B cell (primary cell): ENCODE measurements around the gene RBMS3. TPM values are rescaled to one million over a fixed set of nuclear protein-coding genes. Genes with fewer than 3 reads are reported as not detected.

Experiments used
- ATAC-seq: fragments of 200-7000 bp; cut with Tn5 transposase; one replicate; pipeline ENCODE4 v1.10.0; 2021; ENCODE audit warnings: low read depth, mild to moderate bottlenecking, moderate number of reproducible peaks, moderate library complexity
- CTCF ChIA-PET: fragments of 350-600 bp; sonication (Branson Sonifier 250); formaldehyde crosslinking; loops from one replicate; lab custom pipeline; 2021; ENCODE audit warnings: antibody characterized with exemption, inconsistent platforms; lab: Charles Lee
- POLR2A ChIA-PET: fragments of 350-600 bp; sonication (Branson Sonifier 250); formaldehyde crosslinking; loops from one replicate; lab custom pipeline; 2021; ENCODE audit warnings: antibody characterized with exemption; lab: Charles Lee
- DNase-seq: peaks from one replicate; pipeline ENCODE4 v3.0.0; 2013
- H2AFZ ChIP-seq: 2 replicates; pipeline ENCODE4 v1.6.1; 2012; ENCODE audit warnings: mild to moderate bottlenecking, low read depth, low read length; ENCODE audit not compliant: insufficient read depth, poor library complexity, severe bottlenecking
- H3K27ac ChIP-seq, 2 donors: 1 replicate in 1 of 2; 2 replicates in 1 of 2; pipeline ENCODE4 v1.5.1; 2012 to 2013; ENCODE audit warnings: low read length in 2 of 2, mild to moderate bottlenecking in 2 of 2, moderate library complexity in 1 of 2
- H3K27me3 ChIP-seq, 4 experiments: fragments of 200-600 bp in 1 of 4; sonication (generic) in 1 of 4; replicated peaks in 1 of 4; 1 replicate in 2 of 4; 2 replicates in 2 of 4; pipeline versions ENCODE4 v1.6.1 to v1.7.0; 2013 to 2016; ENCODE audit warnings: low read length in 3 of 4, mild to moderate bottlenecking in 2 of 4, mixed read lengths in 1 of 4, moderate library complexity in 1 of 4; ENCODE audit not compliant: insufficient read depth in 4 of 4, control insufficient read depth in 3 of 4; ENCODE audit errors: control extremely low read depth in 1 of 4
- H3K36me3 ChIP-seq, 2 experiments: replicated peaks in 1 of 2; 1 replicate in 1 of 2; 2 replicates in 1 of 2; pipeline versions ENCODE4 v1.6.1 to v1.7.1; 2013; ENCODE audit warnings: low read length in 1 of 2; ENCODE audit not compliant: insufficient read depth in 2 of 2, control insufficient read depth in 1 of 2; ENCODE audit errors: control extremely low read depth in 1 of 2, extremely low read depth in 1 of 2
- H3K4me1 ChIP-seq, 2 donors: fragments of 200-600 bp in 1 of 2; sonication (generic) in 1 of 2; 1 replicate in 1 of 2; 2 replicates in 1 of 2; pipeline versions ENCODE4 v1.5.1 to v1.6.1; 2013 to 2017; ENCODE audit warnings: low read length in 2 of 2; ENCODE audit not compliant: control insufficient read depth in 2 of 2, insufficient read depth in 2 of 2
- H3K4me2 ChIP-seq: replicated peaks from 2 replicates; pipeline ENCODE3; 2012; ENCODE audit warnings: mild to moderate bottlenecking, low read depth, low read length; ENCODE audit not compliant: poor library complexity, severe bottlenecking
- H3K4me3 ChIP-seq, 5 experiments: fragments of 200-600 bp in 1 of 5; sonication (generic) in 1 of 5; 1 replicate in 3 of 5; 2 replicates in 2 of 5; pipeline versions ENCODE4 v1.5.1 to v1.7.0; 2011 to 2016; ENCODE audit warnings: low read length in 4 of 5, mild to moderate bottlenecking in 4 of 5, low read depth in 2 of 5, control low read depth in 1 of 5, moderate library complexity in 1 of 5; ENCODE audit not compliant: insufficient read depth in 1 of 5; ENCODE audit errors: control extremely low read depth in 1 of 5, extremely low read depth in 1 of 5
- H3K79me2 ChIP-seq: fragments of 200-600 bp; sonication (generic); one replicate; pipeline ENCODE4 v1.6.0; 2016; ENCODE audit warnings: low read length; ENCODE audit not compliant: control insufficient read depth, insufficient read depth
- H3K9ac ChIP-seq: fragments of 200-600 bp; sonication (generic); 2 replicates; pipeline ENCODE4 v1.6.1; 2017; ENCODE audit warnings: mild to moderate bottlenecking, low read length, moderate library complexity
- H3K9me3 ChIP-seq, 3 donors: one replicate each; pipeline versions ENCODE4 v1.6.1 to v1.7.1; 2013; ENCODE audit warnings: low read length in 2 of 3; ENCODE audit not compliant: control insufficient read depth in 2 of 3, insufficient read depth in 1 of 3; ENCODE audit errors: control extremely low read depth in 1 of 3
- H4K20me1 ChIP-seq: 2 replicates; pipeline ENCODE4 v1.6.0; 2012; ENCODE audit warnings: mild to moderate bottlenecking, low read length; ENCODE audit not compliant: insufficient read depth, control insufficient read depth, poor library complexity, severe bottlenecking
- H3K27ac Mint-ChIP-seq: one replicate; pipeline ENCODE4 v1.8.0; 2021; ENCODE audit warnings: mixed read lengths
- H3K27me3 Mint-ChIP-seq: one replicate; pipeline ENCODE4 v1.8.0; 2021; ENCODE audit warnings: mixed read lengths
- H3K4me1 Mint-ChIP-seq: one replicate; pipeline ENCODE4 v1.8.0; 2021; ENCODE audit warnings: mixed read lengths
- H3K4me3 Mint-ChIP-seq: one replicate; pipeline ENCODE4 v1.8.0; 2021; ENCODE audit warnings: mixed read lengths
- H3K9me3 Mint-ChIP-seq: one replicate; pipeline ENCODE4 v1.8.0; 2022; ENCODE audit warnings: mixed read lengths; ENCODE audit not compliant: insufficient read depth
- CTCF ChIP-seq: fragments of 200-600 bp; IDR thresholded peaks from one replicate; pipeline ENCODE4 v1.8.0; 2022; ENCODE audit warnings: antibody characterized with exemption, mild to moderate bottlenecking
- EZH2 ChIP-seq: IDR thresholded peaks from 2 replicates; pipeline ENCODE4 v1.6.1; 2012; ENCODE audit warnings: borderline replicate concordance, low read depth, mild to moderate bottlenecking, moderate library complexity, low read length; ENCODE audit not compliant: insufficient read depth, poor library complexity, severe bottlenecking
- WGBS: methylation state at CpG from one replicate; pipeline ENCODE4 v1.1.5; 2013; ENCODE audit warnings: missing lambda C conversion rate; ENCODE audit not compliant: insufficient coverage; 5-methylcytosine and 5-hydroxymethylcytosine counted together
- intact Hi-C: fragments of 100-400 bp; cut with micrococcal nuclease; formaldehyde crosslinking; loops from one replicate; pipeline ENCODE4 v1.10.0; 2022
- polyA plus RNA-seq: library from polyadenylated mRNA; depleted of rRNA; stranded (reverse); fragments of >200 nt; gene quantifications from 2 replicates; pipeline ENCODE4 v1.2.3, GENCODE V29; 2012
- total RNA-seq, 2 donors: library from RNA; stranded (reverse); fragments of 120-200 nt in 1 of 2; gene quantifications; 1 replicate in 1 of 2; 2 replicates in 1 of 2; pipeline versions ENCODE4 v1.2.3 to v1.2.4, GENCODE V29; 2013 to 2022

The RBMS3 gene
- total and polyA plus RNA-seq, 2 donors (not counting 1 experiment from before 2014, with no cell fraction given) = not detected

DNA sequence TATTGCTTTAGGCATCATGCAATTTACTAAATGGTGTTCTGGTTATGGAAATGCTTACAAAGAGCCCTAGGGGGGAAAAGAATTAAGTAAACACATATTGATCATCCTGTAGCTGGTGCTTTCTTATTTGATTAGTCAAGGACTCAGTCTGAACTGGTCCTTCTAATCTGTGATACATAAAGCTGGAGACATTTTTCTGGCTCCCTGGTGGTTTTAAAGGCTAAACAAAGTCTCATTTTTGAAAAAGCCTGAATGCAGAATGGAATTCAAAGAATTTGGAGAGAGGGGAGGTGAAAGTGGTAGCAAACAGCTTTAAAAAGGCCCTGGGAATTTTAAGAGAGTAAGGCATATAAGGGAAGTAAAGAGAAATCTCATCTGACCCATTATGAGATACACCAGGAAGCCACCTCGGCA is 149.7 kb downstream of the RBMS3 start:
- DNase-seq (no peak), ATAC-seq (no peak)
- Histone ChIP-seq H3K36me3 (no peaks in the 10 kb centered on the region), H3K9me3 (peaks cover 0 to 2% (median 2%) of the 10 kb centered on the region in 3 donors), H3K4me1 (no peaks in the 10 kb centered on the region), H3K79me2 (no peaks in the 10 kb centered on the region), H3K9ac (no peak overlapping the region), H3K27ac (no peak overlapping the region), H4K20me1 (no peaks in the 10 kb centered on the region), H2AFZ (no peak overlapping the region), H3K4me2 (no peak overlapping the region), H3K4me3 (no peak overlapping the region), H3K27me3 (no peaks in the 10 kb centered on the region)
- no CpG with 5 or more reads among the region's 1 CpG for WGBS
- Mint-ChIP-seq H3K9me3 (peaks cover 3% of the 10 kb centered on the region), H3K4me3 (no peak overlapping the region), H3K27me3 (no peaks in the 10 kb centered on the region), H3K27ac (no peak overlapping the region), H3K4me1 (no peaks in the 10 kb centered on the region)
- intact Hi-C loops = no loop called here
- POLR2A ChIA-PET = no interaction called here
- CTCF ChIA-PET = no interaction called here
- TF ChIP-seq EZH2 (no peak), CTCF (no peak)

DNA sequence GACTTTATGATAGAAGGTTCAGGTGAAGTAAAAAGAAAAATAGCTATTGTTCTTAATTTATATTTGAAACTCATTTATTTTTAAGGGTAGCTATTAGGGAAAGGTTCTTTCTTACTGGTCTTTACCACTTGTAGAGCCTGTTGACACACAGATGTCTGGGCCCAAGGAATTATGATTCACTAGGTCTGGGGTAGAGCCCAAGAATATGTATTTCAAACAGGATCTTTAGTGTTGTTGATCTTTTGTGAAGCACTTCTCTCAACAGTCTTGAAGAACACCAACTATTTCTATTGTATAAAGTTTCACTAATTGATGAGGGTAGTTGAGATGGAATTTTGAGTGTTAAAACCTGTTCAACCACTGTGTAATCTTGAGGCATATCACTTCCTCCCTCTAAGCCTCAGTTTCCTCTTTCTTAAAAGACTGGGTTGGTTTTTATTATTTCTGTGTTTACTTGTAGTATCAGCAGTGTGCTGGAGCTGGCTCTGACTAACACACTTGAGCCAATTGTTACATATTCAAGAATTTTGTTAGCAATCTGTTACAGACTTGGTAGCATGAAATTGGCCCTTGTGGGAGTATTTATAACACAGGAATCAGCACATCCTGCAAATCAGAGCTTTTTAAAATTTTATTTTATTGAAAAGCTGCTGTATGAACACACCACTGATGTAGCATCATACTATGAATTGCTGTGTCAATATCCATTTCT is 155.9 kb downstream of the RBMS3 start:
- Histone ChIP-seq H3K27me3 (no peaks in the 10 kb centered on the region), H3K4me2 (no peak overlapping the region), H3K36me3 (no peaks in the 10 kb centered on the region), H3K9ac (no peak overlapping the region), H3K9me3 (peaks cover 0 to 2% (median 2%) of the 10 kb centered on the region in 3 donors), H3K27ac (no peak overlapping the region), H3K4me1 (no peaks in the 10 kb centered on the region), H3K79me2 (no peaks in the 10 kb centered on the region), H2AFZ (no peak overlapping the region), H4K20me1 (no peaks in the 10 kb centered on the region), H3K4me3 (no peak overlapping the region)
- TF ChIP-seq CTCF (no peak), EZH2 (no peak)
- intact Hi-C loops = no loop called here
- DNase-seq = no peak
- H3K27me3 Mint-ChIP-seq = no peaks in the 10 kb centered on the region
- peaks cover 4% of the 10 kb centered on the region for H3K4me1 Mint-ChIP-seq
- no peak for ATAC-seq
- POLR2A ChIA-PET = no interaction called here
- CTCF ChIA-PET = no interaction called here
- H3K9me3 Mint-ChIP-seq = no peaks in the 10 kb centered on the region
- H3K27ac Mint-ChIP-seq = no peak overlapping the region
- no peak overlapping the region for H3K4me3 Mint-ChIP-seq
